ENCODE data around the gene ALLC.

DNA sequence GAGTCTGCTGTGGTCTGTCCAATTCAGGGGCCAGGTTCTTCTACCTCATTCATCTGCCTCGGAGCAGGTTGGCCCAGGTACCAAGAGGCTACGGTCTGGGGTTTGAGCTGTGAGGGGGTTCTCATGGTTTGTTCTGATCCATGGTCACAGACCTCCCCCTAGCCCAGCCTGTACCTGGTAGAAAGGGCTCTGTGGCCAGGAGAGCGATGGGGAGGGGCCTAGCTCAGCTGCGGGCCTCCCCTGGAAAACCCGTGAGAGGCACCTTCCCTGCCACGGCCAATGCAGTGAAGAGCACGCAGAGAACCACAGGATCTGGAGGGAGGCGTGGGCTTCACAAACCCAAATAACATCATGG lies 19.6 kb upstream of the ALLC start:
- TF ChIP-seq, protein P1, sequence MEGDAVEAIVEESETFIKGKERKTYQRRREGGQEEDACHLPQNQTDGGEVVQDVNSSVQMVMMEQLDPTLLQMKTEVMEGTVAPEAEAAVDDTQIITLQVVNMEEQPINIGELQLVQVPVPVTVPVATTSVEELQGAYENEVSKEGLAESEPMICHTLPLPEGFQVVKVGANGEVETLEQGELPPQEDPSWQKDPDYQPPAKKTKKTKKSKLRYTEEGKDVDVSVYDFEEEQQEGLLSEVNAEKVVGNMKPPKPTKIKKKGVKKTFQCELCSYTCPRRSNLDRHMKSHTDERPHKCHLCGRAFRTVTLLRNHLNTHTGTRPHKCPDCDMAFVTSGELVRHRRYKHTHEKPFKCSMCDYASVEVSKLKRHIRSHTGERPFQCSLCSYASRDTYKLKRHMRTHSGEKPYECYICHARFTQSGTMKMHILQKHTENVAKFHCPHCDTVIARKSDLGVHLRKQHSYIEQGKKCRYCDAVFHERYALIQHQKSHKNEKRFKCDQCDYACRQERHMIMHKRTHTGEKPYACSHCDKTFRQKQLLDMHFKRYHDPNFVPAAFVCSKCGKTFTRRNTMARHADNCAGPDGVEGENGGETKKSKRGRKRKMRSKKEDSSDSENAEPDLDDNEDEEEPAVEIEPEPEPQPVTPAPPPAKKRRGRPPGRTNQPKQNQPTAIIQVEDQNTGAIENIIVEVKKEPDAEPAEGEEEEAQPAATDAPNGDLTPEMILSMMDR (IDR thresholded peaks at IDR 0.05; ENCODE audit: low read depth, low read length, poor library complexity, severe bottlenecking) = no peak
- TF ChIP-seq EZH2phosphoT487 (IDR thresholded peaks at IDR 0.05; ENCODE audit: borderline replicate concordance, low read length) = no peak
